ENCODE results near the gene ASCL2.

Gene ASCL2, protein sequence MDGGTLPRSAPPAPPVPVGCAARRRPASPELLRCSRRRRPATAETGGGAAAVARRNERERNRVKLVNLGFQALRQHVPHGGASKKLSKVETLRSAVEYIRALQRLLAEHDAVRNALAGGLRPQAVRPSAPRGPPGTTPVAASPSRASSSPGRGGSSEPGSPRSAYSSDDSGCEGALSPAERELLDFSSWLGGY

DNA sequence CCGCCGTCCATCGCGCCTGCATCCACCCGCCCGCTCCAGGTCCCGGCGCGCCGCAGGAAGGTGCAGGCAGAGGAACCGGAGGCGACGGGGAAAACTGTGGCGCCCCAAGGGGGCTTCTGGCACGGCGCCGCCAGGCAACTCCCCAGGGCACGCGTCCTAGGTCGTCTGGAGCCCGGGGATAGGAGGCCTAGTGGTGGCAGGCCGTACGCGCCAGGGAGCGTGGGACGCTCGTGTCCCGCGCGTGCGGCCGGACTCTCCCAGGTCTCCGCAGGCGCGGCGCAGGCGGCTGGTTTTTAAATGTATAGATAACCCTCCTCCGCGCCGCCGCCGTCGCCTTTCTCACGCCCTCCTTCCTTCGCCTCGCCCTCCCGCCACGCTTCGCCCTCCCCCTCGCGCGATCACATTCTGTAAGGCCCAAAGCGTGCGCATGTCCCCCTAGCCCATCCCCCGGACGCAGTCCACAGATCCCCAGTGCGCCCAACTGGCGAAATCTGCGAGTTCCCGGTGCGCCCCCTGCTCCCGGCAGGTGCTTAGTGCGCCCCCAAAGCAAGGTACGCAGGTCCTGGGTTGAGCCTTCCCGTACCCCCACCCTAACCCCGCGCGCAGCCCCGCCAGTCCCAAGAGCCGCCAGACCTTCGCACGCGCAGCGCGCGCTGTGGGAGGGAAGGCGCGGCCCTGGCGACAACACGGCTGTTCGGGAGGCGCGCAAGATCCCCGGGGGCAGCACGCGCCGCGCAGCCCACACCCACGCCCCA lies at the start of gene ASCL2:
Gene ASCL2 (minus strand): TSS at position 267 of the 755 bp plus-strand sequence. CDS start 256 bp downstream, at position 11.
- DNase-seq (ENCODE audit: low read depth in 2 of 2) = no peak

DNA sequence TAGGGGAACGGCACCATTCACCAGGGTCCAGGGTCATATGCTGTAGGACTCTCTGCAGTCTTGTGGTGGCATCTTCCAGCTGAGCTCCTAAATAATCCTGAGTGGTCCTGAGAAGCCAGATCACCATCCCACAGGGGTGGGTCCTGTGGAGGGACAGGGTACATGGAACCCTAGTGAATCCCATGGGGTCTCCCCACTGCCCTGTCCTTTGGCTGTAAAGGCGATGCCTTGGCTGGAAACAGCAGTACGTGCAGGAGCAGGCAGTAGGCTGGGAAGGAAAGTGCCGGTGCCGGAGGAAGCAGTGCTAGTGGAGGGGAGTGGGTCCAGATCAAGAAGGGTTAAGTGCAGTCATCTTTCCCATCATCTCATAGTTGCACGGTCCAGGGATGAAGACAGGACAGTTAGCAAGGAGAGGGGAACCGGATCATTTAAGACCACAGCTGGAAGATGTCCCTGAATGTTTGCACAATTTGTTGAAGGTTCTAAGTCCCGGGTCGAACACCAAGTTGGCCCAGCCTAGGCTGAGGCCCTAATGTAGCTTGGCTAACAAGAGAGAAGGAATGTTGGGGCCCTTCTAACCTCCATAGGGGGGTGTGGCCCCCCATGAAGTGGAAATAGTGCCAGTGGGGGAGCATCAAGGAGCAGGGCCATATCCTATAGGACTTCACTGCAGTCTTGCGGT lies 49.5 kb upstream of the ASCL2 start:
- DNase-seq (ENCODE audit: low read depth in 2 of 2) = no peak

DNA sequence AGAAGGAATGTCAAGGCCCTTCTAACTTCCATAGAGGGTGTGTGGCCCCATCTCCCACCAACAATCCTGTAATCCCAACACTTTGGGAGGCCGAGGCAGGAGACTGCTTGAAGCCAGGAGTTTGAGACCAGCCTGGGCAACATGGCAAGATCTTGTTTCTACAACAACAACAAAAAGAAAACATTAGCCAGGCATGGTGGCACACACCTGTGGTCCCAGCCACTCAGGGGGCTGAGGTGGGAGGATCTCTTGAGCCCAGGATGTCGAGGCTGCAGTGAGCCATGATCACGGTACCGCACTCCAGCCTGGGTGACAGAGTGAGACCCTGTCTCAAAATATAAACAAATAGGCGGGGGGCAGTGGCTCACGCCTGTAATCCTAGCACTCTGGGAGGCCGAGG lies 48.3 kb upstream of the ASCL2 start:
- DNase-seq (ENCODE audit: low read depth in 2 of 2) = no peak

DNA sequence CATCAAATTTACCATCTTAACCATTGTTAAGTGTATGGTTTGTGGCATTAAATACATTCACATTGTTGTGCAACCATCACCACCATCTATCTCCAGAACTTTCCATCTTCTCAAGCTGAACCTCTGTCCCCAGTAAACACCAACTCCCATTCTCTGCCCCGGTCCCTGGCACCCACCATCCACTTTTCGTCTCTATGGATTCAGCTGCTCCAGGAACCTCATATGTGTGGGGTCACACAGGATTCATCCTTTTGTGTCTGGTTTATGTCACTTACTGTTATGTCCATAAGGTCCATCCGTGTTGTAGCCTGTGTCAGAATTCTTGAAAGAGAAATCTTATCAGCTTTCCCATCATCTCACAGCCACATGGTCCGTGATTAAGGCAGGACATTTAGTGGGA lies 47.7 kb upstream of the ASCL2 start:
- no peak for DNase-seq (ENCODE audit: low read depth in 2 of 2)

DNA sequence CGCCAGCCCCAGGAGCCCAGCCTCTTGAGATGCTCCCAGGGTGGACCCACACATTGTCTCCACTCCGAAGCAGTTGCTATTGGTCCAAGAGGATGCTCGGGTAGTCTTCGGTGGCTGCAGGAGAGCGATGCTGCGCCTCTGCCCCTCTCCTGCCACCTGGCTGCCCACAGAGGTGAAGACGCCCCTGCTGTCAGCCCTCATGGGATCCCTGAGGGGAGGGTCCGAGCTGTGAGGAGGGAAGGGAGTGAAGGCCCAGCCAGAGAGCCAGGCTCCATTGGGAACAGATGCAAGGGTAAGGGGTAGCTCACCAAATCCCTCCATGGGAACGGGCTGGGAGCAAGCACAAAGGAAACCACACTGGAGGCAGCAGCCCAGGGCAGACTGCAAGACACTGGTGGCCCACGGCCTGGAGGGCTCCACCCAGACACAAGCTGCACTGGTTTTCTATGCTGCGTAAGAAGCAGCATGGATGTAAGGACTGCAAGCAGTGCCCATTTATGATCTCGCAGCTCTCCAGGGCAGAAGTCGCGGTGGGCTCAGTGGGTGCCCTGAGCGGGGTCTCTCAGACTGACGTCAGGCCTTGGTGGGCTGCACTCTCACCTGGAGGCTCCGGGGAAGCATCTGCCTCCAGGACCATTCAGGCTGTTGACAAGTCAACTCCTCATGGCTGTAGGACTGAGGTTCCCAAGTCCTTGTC lies 47.1 kb upstream of the ASCL2 start:
- no peak for DNase-seq (ENCODE audit: low read depth in 2 of 2)

DNA sequence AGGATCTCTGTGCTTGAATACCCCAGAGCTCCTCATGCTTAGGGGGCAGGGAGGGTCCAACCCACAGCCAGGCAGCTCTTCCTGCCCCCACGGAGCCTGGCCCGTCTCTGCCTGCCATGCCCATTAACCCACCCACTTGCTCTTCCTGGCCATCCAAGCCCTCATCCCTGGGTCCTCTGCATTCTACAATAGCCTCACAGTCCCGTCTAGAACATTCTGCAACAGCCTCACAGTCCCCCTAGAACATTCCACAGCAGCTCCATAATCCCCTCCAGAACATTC lies 46.5 kb upstream of the ASCL2 start:
- DNase-seq (ENCODE audit: low read depth in 2 of 2) = no peak

DNA sequence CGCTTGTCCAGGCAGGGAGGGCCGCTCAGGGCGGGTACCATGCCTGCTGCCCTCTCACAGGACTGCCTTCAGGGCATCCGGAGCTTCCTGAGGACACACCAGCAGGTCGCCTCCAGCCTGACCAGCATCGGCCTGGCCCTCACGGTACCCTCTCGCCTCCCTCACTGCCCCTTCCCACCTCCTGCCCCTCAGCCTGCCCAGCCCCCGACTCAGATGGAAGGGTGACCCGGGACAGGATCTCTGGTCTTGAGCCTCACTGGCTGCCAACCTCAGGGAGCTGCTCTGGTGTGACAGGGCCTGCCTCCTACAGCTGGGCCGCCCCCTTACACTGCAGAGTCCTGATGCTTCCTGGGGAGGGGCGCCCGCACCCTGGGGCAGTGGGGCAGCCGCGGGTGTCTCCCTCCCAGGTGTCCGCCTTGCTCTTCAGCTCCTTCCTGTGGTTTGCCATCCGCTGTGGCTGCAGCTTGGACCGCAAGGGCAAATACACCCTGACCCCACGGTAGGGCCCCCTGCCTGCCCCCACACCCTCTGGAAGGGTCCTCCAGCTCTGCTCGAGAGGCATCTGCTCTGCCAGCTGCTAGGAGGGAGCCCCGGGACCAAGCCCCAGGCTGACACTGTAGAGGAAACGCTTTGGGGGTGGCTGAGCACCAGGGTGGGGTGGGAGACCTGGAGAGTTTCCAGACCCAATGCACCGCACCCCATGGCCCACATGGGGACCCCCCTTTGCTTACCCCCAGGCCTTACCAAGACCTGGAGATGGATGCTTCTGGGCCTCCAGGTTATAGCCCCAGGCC lies 46.0 kb upstream of the ASCL2 start:
- DNase-seq (ENCODE audit: low read depth in 2 of 2) = no peak

DNA sequence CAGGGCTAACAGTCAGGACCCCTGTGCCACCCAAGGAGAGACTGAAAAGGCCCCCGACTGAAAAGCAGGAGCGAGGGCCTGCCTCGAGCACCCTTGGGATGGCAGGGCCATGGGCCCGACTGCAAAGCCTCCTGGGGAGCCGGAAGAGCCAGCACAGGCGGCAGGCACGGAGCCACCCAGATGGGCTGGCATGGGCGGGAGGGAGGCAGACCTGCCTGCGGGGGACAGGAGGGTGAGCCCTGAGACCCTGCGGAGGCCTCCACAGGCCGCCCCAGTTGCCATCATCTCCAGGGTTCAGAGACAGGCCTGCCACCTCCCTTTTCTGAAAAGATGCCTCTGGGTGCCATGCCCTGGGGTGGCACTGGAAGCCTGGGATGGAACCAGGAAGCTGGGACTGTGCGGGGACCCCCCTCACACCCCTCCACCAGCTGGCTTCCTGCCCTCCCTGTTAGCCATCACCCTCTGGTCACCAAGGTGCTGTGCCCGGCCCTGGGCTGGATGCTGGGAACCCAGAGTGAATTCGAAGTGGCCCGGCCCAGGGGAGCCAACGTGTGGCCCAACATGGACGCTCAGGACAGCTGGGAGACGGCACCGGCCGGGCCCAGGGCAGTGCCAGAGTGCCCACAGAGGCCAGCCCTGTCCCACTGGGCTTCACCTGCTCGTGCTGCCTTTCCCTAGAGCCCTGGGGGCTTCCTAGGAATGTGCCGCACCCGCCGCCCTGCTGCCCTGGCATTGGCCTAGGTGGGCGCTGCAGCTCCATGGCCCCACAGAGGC lies 45.2 kb upstream of the ASCL2 start:
- no peak for DNase-seq (ENCODE audit: low read depth in 2 of 2)

DNA sequence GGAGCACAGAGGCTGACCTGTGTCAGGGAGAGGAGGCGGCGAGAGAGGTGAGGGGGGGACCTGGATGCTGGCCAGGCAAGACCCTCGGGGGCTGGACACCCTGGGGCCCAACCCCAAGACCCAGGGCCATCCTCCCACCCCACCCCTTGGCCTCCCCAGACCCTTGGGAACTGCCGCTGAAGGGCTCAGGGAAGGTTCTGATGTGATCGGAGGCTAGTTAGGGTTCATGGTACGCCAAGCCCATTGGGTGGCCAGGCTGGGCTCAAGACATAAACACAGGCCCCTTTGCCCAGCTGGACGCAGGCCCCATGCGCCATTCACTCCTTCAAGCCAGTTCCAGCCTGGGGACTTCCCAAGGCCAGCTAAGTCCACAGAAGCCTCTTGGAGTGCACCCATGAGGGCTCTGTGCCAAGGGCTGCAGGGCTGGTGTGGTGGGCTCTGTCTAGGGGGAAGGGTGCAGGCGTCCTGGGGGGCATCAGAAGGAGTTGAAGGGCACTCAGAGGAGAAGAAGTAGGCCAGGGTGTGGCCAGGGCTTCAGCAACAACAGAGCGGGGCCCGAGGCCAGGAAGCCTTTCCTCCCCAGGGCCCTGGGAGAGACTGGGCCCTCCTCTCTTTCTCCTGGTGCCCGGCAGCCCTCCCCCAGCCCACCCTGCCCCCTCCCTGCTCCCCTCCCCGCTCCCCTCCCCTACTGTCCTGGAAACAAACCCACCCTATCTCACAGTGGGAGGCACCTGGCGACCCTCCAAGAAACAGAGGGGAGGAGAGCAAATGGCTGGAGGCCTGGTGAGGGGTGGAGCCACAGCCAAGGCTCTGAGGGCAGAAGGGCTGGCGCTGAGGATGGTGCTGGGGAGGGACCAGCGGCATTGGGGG lies 44.4 kb upstream of the ASCL2 start:
- DNase-seq (ENCODE audit: low read depth in 2 of 2) = peak; percentile 77

DNA sequence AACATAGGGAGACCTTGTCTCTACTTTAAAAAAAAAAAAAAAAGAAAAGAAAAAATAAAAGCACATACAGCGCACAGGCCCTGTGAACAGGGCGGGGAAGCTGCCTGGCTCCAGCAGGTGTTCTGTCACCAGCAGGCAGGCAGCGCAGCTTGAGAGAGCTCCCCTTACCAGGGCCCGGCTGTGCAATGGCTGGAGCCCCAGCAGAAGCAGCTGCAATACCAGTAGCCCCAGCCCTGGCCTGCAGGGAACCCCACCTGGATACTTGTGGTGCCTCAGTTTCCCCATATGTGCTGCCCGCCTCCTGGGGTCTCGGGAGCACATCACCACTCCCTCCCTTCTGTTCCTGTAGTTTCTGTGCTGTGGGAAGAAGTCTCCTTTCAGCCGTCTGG lies 43.7 kb upstream of the ASCL2 start:
- DNase-seq (ENCODE audit: low read depth in 2 of 2) = no peak

DNA sequence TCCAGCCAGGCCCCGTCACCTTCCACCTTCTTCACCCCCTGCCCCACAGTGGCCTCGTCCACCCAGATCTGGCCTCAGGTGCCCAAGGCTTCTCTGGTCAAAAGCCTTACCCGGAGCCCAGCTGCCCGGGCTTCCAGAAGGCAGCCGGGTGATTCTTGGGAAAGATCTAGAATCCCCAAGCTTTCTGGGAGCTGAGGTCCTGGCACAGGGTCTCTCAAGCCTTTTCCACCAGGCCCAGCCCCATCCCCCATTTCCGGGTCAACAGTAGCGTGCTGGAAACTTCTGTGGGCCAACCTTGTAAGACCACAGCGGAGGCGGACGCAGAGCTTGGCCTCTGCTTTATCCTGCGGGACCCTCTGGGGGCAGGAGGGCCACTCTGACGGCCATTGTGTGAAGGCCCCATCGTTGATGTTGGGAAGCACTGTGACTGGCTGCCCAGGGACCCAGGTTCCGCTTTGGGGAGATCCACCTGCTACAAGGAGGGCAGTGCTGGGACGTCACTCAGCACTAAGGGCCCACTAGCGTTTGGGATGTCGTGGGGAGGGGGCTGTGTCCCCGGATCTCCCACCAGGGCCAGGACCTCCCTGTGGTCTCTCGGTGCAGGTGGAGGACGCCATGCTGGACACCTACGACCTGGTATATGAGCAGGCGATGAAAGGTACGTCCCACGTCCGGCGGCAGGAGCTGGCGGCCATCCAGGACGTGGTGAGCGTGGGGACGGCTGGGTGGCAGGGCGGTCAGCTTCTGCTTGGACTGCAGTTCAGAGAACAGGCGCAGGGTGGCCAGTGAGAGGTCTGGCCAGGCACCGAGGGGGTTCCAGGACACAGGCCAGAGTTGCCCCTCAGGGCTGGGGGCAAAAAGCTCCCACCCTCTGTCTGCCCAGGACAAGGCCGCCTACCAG lies 42.9 kb upstream of the ASCL2 start:
- DNase-seq (ENCODE audit: low read depth in 2 of 2) = no peak

DNA sequence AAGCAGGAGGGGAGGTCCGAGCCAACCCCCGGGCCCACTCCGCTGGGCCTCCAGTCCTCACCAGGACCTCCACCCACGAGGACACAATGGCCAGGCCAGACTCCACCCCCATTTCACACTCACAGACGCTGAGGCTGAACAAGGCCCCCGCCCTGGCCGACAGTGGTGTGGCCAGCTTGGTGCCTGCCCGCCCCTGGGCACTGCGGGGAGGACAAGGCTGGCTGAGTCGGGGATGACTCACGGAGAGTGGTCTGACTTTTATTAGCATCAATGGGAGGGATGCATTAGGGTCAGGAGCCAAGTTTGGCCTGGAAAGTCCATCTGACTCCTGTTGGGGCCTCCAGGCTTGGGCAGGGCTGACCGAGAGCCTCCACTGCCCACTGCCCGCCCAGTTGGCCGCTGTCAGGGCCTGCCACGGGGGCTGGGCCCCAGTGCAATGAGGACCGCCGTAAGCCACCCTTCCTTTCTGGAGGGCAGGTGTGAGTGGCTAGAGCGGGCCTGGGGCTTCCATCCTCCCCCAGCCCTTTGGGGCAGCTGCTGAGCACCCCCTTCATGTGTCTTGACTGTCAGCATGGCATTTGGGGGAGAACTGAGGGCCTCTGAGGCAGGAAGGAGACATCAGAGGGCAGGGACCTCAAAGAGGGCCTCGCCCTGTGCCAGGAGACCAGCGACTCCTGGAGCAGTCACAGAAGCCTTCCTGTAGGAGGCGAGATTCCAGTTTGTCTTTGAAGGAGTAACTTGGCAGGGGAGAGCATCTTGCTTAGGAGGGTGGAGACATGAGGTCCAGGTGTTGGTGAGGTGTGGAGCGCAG lies 42.0 kb upstream of the ASCL2 start:
- no peak for DNase-seq (ENCODE audit: low read depth in 2 of 2)

DNA sequence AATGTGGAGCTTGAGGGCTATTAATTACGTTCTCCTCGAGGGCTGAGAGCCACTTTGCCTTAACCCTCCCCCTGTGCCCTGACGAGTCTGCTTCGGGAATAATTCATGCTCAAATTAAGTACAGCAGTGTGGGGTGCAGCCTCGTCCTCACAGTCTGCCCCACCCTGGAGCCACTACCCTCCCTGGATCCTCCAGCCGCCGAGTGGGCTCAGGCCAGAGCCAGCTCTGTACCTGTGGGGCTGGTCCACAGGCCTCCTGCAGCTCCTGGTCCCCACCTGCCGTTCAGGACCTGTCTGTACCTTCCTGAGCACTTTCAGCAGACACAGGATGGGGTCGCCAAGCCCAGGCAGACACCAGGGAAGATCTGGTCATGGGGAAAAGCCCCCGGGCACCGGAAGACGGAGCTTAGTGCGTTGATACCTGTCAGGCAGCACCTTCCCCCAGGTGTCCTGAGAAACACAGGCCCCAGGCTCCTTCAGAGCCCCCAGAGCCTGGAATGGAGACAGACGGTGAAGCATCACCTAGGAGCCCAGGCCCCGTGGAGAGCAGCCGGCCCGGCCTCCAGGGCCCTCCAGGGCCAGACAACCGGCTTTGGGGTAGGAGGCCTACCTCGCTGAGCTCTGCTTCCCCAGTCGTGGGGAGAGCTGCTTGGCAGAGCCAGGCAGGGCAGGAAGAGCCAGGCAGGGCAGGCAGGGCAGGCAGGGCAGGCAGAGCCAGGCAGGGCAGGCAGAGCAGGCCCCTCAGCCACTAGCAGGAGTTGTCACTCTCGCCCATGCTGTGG lies 41.2 kb upstream of the ASCL2 start:
- no peak for DNase-seq (ENCODE audit: low read depth in 2 of 2)

DNA sequence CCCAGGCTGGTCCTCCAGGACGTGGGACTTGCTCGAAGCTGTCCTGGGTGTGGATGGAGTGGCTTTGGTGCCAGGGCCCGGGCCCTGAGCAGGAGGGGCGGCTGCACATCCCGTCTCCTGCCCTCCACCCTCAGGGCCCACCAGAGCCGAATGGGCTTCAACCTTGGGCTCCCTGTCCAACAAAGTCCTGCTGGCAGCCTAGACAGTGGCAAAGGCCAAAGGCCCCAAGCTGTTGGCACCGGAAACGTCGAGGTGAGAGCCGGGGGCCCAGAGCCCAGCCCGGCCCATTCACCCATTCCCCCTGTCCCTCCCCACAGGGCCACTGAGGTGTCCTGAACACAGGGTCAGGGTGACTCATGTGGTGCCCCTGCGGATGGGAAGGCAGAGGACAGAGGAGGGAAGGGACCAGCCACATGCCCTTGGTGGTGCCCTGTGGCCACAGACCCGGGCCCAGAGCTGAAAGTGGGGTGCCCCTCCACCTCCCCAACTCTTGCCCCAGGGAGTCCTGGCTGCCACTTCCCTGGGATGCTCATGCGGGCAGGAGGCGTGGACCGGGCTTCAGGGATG lies 40.5 kb upstream of the ASCL2 start:
- no peak for DNase-seq (ENCODE audit: low read depth in 2 of 2)

DNA sequence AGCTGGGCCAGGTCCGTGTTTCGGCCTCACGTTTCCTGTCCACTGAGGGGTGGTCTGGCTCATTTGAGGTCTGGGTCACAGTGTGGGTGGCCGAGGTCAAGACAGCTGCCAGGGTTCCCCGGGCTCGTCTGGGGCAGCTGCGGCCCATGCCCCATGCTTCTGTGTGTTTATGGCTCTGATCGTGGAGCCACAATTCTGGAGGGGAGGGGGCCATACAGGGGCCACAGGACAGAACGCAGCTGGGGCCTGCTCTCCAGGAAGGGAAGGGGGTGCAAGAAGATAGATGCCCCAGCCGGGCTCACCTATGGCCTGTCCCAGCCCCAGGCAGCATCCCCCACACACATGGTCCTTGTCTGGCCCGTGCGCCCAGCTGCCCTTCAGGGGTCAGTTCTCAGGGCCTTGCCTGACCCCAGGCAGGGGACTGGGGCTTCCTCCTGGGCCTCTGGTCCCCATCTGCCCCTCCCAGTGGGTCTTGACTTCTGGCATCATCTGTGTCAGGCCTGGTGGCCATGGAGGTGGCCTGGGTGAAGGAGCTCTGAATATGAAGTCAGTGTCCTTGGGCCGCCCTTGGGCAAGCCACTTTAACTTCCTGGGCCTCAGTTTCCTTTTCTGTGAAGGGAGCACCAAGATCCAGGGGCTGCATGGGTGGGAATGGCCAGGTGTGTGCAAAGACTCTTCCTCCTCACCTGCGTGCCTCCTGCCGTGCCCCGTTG lies 39.8 kb upstream of the ASCL2 start:
- no peak for DNase-seq (ENCODE audit: low read depth in 2 of 2)
